Measurements from ENCODE around the gene UBE2K. TPM values are rescaled to one million over a fixed set of nuclear protein-coding genes. Genes with fewer than 3 reads are reported as not detected.

The UBE2K gene
- total RNA-seq, 2 experiments from 2014 or later = 35.9 to 41.3 TPM

GRCh38 chr4:39682138-39682537, 15.8 kb upstream of the UBE2K start:
- no peaks in the 10 kb centered on the region for H3K36me3 ChIP-seq (ENCODE audit: insufficient read depth, low read length)
- ChIA-PET POLR2A (no interaction called here), CTCF (no interaction called here)
- no peak for ATAC-seq (ENCODE audit: poor library complexity)
- H3K9me3 ChIP-seq (ENCODE audit: control insufficient read depth in 1 of 2, insufficient read depth in 1 of 2, low read length in 2 of 2) = no peaks in the 10 kb centered on the region
- Mint-ChIP-seq H3K36me3 (ENCODE audit: low read depth) (no peaks in the 10 kb centered on the region), H3K27me3 (peaks cover 8% of the 10 kb centered on the region), H3K4me1 (ENCODE audit: low read depth) (no peaks in the 10 kb centered on the region), H3K9me3 (no peaks in the 10 kb centered on the region), H3K4me3 (no peak overlapping the region), H3K27ac (no peak overlapping the region)
- H3K4me3 ChIP-seq (ENCODE audit: low read length) = no peak overlapping the region
- H3K4me1 ChIP-seq (ENCODE audit: insufficient read depth, low read length) = no peaks in the 10 kb centered on the region
- TF ChIP-seq CTCF (IDR thresholded peaks at IDR 0.05) = no peak
- intact Hi-C loops (cut with DNase I, micrococcal nuclease) = loop anchor here in 1 of 2 experiments (10.0 kb wide), 1 partner anchor 643 kb away; no protein-coding TSS in a partner anchor
- no peak overlapping the region for H3K27ac ChIP-seq (ENCODE audit: low read depth in 1 of 2, low read length in 2 of 2)
- no peak for DNase-seq
- no peaks in the 10 kb centered on the region for H3K27me3 ChIP-seq (ENCODE audit: control insufficient read depth in 1 of 2, insufficient read depth in 2 of 2, low read length in 2 of 2)

GRCh38 chr4:39685990-39686389, 11.9 kb upstream of the UBE2K start:
- CTCF ChIA-PET = no interaction called here
- no peak overlapping the region for H3K4me3 Mint-ChIP-seq
- H3K9me3 Mint-ChIP-seq = no peaks in the 10 kb centered on the region
- no peak for DNase-seq
- H3K36me3 Mint-ChIP-seq (ENCODE audit: low read depth) = no peaks in the 10 kb centered on the region
- Histone ChIP-seq H3K27ac (ENCODE audit: low read depth in 1 of 2, low read length in 2 of 2) (no peak overlapping the region), H3K9me3 (ENCODE audit: control insufficient read depth in 1 of 2, insufficient read depth in 1 of 2, low read length in 2 of 2) (no peaks in the 10 kb centered on the region), H3K4me3 (ENCODE audit: low read length) (no peak overlapping the region), H3K27me3 (ENCODE audit: control insufficient read depth in 1 of 2, insufficient read depth in 2 of 2, low read length in 2 of 2) (no peaks in the 10 kb centered on the region), H3K36me3 (ENCODE audit: insufficient read depth, low read length) (no peaks in the 10 kb centered on the region), H3K4me1 (ENCODE audit: insufficient read depth, low read length) (no peaks in the 10 kb centered on the region)
- H3K27ac Mint-ChIP-seq = no peak overlapping the region
- no peaks in the 10 kb centered on the region for H3K27me3 Mint-ChIP-seq
- no peaks in the 10 kb centered on the region for H3K4me1 Mint-ChIP-seq (ENCODE audit: low read depth)
- no peak for ATAC-seq (ENCODE audit: poor library complexity)
- POLR2A ChIA-PET = no interaction called here
- intact Hi-C loops (cut with DNase I, micrococcal nuclease) = loop anchor here in 1 of 2 experiments (10.0 kb wide), 1 partner anchor 639 kb away; no protein-coding TSS in a partner anchor
- TF ChIP-seq CTCF (IDR thresholded peaks at IDR 0.05) = no peak

- H3K9me3 ChIP-seq (ENCODE audit: control insufficient read depth in 1 of 2, insufficient read depth in 1 of 2, low read length in 2 of 2) = no peaks in the 10 kb centered on the region
- Mint-ChIP-seq H3K36me3 (ENCODE audit: low read depth) (no peaks in the 10 kb centered on the region), H3K4me1 (ENCODE audit: low read depth) (no peaks in the 10 kb centered on the region), H3K4me3 (no peak overlapping the region), H3K27ac (no peak overlapping the region), H3K9me3 (no peaks in the 10 kb centered on the region), H3K27me3 (no peaks in the 10 kb centered on the region)
- intact Hi-C loops (cut with DNase I, micrococcal nuclease) = loop anchor here in 1 of 2 experiments (10.0 kb wide), 1 partner anchor 638 kb away; no protein-coding TSS in a partner anchor
- ChIA-PET POLR2A (interaction anchor here (0.7 kb wide), 1 partner anchor 635 kb away, joined by 3 read pairs; no protein-coding TSS in a partner anchor), CTCF (no interaction called here)
- H3K4me1 ChIP-seq (ENCODE audit: insufficient read depth, low read length) = no peaks in the 10 kb centered on the region
- no peaks in the 10 kb centered on the region for H3K27me3 ChIP-seq (ENCODE audit: control insufficient read depth in 1 of 2, insufficient read depth in 2 of 2, low read length in 2 of 2)
- no peak overlapping the region for H3K27ac ChIP-seq (ENCODE audit: low read depth in 1 of 2, low read length in 2 of 2)
- ATAC-seq (ENCODE audit: poor library complexity) (no peak), DNase-seq (no peak)
- no peak for TF ChIP-seq CTCF (IDR thresholded peaks at IDR 0.05)
- no peaks in the 10 kb centered on the region for H3K36me3 ChIP-seq (ENCODE audit: insufficient read depth, low read length)
- no peak overlapping the region for H3K4me3 ChIP-seq (ENCODE audit: low read length)
Observed at GRCh38 chr4:39687014-39687413, 10.9 kb upstream of the UBE2K start.

Measured in CD4-positive, alpha-beta T cell (primary cell).